SH-SY5Y (cell line): ENCODE measurements around the gene SETBP1.

ENCODE experiments used
- GATA2 ChIP-seq: IDR thresholded peaks from 2 replicates; pipeline ENCODE4 v1.6.1; 2011; ENCODE audit warnings: mild to moderate bottlenecking, low read depth, low read length
- GATA3 ChIP-seq: IDR thresholded peaks from 2 replicates; pipeline ENCODE4 v1.6.1; 2011; ENCODE audit warnings: low read depth, mild to moderate bottlenecking, low read length, moderate library complexity

GRCh38 chr18:44736664-44737380 is 56.1 kb downstream of the SETBP1 start:
- TF ChIP-seq GATA2 (no peak), GATA3 (no peak)
